NCI-H2081 (cell line): Measurements from ENCODE around the gene TMEM94.

ENCODE experiments used
- DNase-seq, 2 experiments: peaks; one replicate each; lab custom pipeline; 2025; lab: John Stamatoyannopoulos, UW

Gene TMEM94

GRCh38 chr17:75525806-75526554 lies 69.5 kb downstream of the TMEM94 start:
- no peak for DNase-seq

GRCh38 chr17:75526555-75527270 lies 70.3 kb downstream of the TMEM94 start:
- no peak for DNase-seq

GRCh38 chr17:75530837-75531720 lies 74.6 kb downstream of the TMEM94 start:
- DNase-seq = no peak

- DNase-seq = no peak
These were observed 75.3 kb downstream of the TMEM94 start for GRCh38 chr17:75531721-75532072.

- DNase-seq = no peak
These were observed 78.7 kb downstream of the TMEM94 start for GRCh38 chr17:75535119-75535537.

GRCh38 chr17:75535871-75536270 lies 79.4 kb downstream of the TMEM94 start:
- no peak for DNase-seq

- DNase-seq = no peak
These were observed 79.9 kb downstream of the TMEM94 start for GRCh38 chr17:75536366-75536765.

GRCh38 chr17:75539967-75540729 lies 83.7 kb downstream of the TMEM94 start:
- DNase-seq = no peak

- no peak for DNase-seq
These were observed 84.6 kb downstream of the TMEM94 start for GRCh38 chr17:75540923-75541503.

- DNase-seq = no peak
These were observed 85.8 kb downstream of the TMEM94 start for GRCh38 chr17:75542229-75542628.

GRCh38 chr17:75542728-75543336 lies 86.4 kb downstream of the TMEM94 start:
- DNase-seq = no peak

GRCh38 chr17:75544250-75544649 lies 87.8 kb downstream of the TMEM94 start:
- DNase-seq = no peak

GRCh38 chr17:75546181-75546580 lies 89.7 kb downstream of the TMEM94 start:
- no peak for DNase-seq

- no peak for DNase-seq
These were observed 90.7 kb downstream of the TMEM94 start for GRCh38 chr17:75547091-75547490.

- no peak for DNase-seq
These were observed 92.4 kb downstream of the TMEM94 start for GRCh38 chr17:75548813-75549212.
